Prostate gland (tissue), 2 donors: ENCODE data around the gene RAD51. TPM values are rescaled to one million over a fixed set of nuclear protein-coding genes. Genes with fewer than 3 reads are reported as not detected.

Experiments used
- DNase-seq: peaks from one replicate; pipeline ENCODE4 v3.0.0-alpha.2; 2019; ENCODE audit warnings: low spot score
- H3K27ac ChIP-seq, 2 donors: fragments of 200-600 bp; sonication (generic); 2 replicates each; pipeline ENCODE4 v1.5.1; 2017 to 2019
- H3K27me3 ChIP-seq: fragments of 200-600 bp; sonication (generic); replicated peaks from 2 replicates; pipeline ENCODE4 v1.5.1; 2019; ENCODE audit not compliant: insufficient read depth
- H3K36me3 ChIP-seq, 2 donors: fragments of 200-600 bp; sonication (generic); 1 replicate in 1 of 2; 2 replicates in 1 of 2; pipeline versions ENCODE4 v1.5.1 to v1.8.1; 2017 to 2019
- H3K4me1 ChIP-seq: fragments of 200-600 bp; sonication (generic); replicated peaks from 2 replicates; pipeline ENCODE4 v1.5.1; 2019
- H3K4me3 ChIP-seq, 2 donors: fragments of 200-600 bp; sonication (generic); 2 replicates each; pipeline ENCODE4 v1.5.1; 2017 to 2019
- H3K9me3 ChIP-seq: fragments of 200-600 bp; sonication (generic); 2 replicates; pipeline ENCODE4 v1.5.1; 2017
- CTCF ChIP-seq, 4 experiments: fragments of 200-600 bp in 2 of 4; fragments of 450-650 bp in 2 of 4; sonication (generic) in 2 of 4; IDR thresholded peaks; 1 replicate in 3 of 4; 2 replicates in 1 of 4; pipeline ENCODE4 v1.5.1; 2016 to 2019; ENCODE audit warnings: antibody characterized with exemption in 4 of 4, mild to moderate bottlenecking in 2 of 4, moderate library complexity in 2 of 4
- POLR2A ChIP-seq: fragments of 450-650 bp; IDR thresholded peaks from one replicate; pipeline ENCODE4 v1.6.1; 2016; ENCODE audit warnings: antibody characterized with exemption, mild to moderate bottlenecking
- POLR2AphosphoS5 ChIP-seq: sonication (generic); formaldehyde crosslinking; IDR thresholded peaks from one replicate; pipeline ENCODE4 v1.6.1; 2017; ENCODE audit warnings: antibody characterized with exemption
- WGBS: methylation state at CpG from one replicate; pipeline ENCODE4 v1.1.5; 2018; 5-methylcytosine and 5-hydroxymethylcytosine counted together
- intact Hi-C: fragments of 100-400 bp; cut with DNase I; formaldehyde crosslinking; loops from one replicate; pipeline ENCODE4 v1.14.2; 2022
- total RNA-seq, 2 donors: library from RNA; depleted of rRNA; stranded (reverse); fragments of >200 nt; gene quantifications; one replicate each; pipeline ENCODE4 v1.1.0, GENCODE V29; 2016

Gene RAD51
- total RNA-seq, 2 donors from 2014 or later, result 0.82 to 5.1 TPM

GRCh38 chr15:40706121-40706520, 11.1 kb downstream of the RAD51 start:
- no peaks in the 10 kb centered on the region for H3K9me3 ChIP-seq
- H3K36me3 ChIP-seq, result no peaks in the 10 kb centered on the region
- TF ChIP-seq CTCF (IDR thresholded peaks at IDR 0.05) (no peak), POLR2A (no peak), POLR2AphosphoS5 (peak; percentile 16)
- 46% methylated on average over 2 of the region's 2 CpGs for WGBS
- no peaks in the 10 kb centered on the region for H3K4me1 ChIP-seq
- no peaks in the 10 kb centered on the region for H3K27me3 ChIP-seq
- intact Hi-C loops, result no loop called here
- no peak for DNase-seq
- H3K27ac ChIP-seq, result no peak overlapping the region
- H3K4me3 ChIP-seq, result no peak overlapping the region

- H3K27ac ChIP-seq, result no peak overlapping the region
- TF ChIP-seq POLR2AphosphoS5, result no peak
- TF ChIP-seq CTCF (IDR thresholded peaks at IDR 0.05), result no peak
- no peak for TF ChIP-seq POLR2A
- intact Hi-C loops, result no loop called here
- no peak overlapping the region for H3K4me3 ChIP-seq
- WGBS, result 43% methylated on average over 2 of the region's 2 CpGs
- no peaks in the 10 kb centered on the region for H3K27me3 ChIP-seq
- no peaks in the 10 kb centered on the region for H3K9me3 ChIP-seq
- DNase-seq, result no peak
- H3K36me3 ChIP-seq, result no peaks in the 10 kb centered on the region
- H3K4me1 ChIP-seq, result no peaks in the 10 kb centered on the region
Observed at GRCh38 chr15:40714144-40714543, 19.2 kb downstream of the RAD51 start.

- DNase-seq, result no peak
- TF ChIP-seq POLR2AphosphoS5 (no peak), POLR2A (no peak), CTCF (IDR thresholded peaks at IDR 0.05) (no peak)
- intact Hi-C loops, result no loop called here
- Histone ChIP-seq H3K4me1 (no peaks in the 10 kb centered on the region), H3K4me3 (no peak overlapping the region), H3K27ac (no peak overlapping the region), H3K27me3 (no peaks in the 10 kb centered on the region), H3K36me3 (no peaks in the 10 kb centered on the region), H3K9me3 (no peaks in the 10 kb centered on the region)
- 91% methylated on average over 6 of the region's 6 CpGs for WGBS
Observed at GRCh38 chr15:40716165-40716564, 21.2 kb downstream of the RAD51 start.

GRCh38 chr15:40721701-40722100, 26.7 kb downstream of the RAD51 start:
- no peaks in the 10 kb centered on the region for H3K4me1 ChIP-seq
- no peak for TF ChIP-seq POLR2A
- TF ChIP-seq POLR2AphosphoS5, result no peak
- TF ChIP-seq CTCF (IDR thresholded peaks at IDR 0.05), result no peak
- H3K27me3 ChIP-seq, result no peaks in the 10 kb centered on the region
- H3K27ac ChIP-seq, result no peak overlapping the region
- intact Hi-C loops, result no loop called here
- H3K36me3 ChIP-seq, result no peaks in the 10 kb centered on the region
- DNase-seq, result no peak
- no peaks in the 10 kb centered on the region for H3K9me3 ChIP-seq
- 86% methylated on average over 1 of the region's 1 CpG for WGBS
- H3K4me3 ChIP-seq, result no peak overlapping the region

- TF ChIP-seq POLR2AphosphoS5 (no peak), CTCF (IDR thresholded peaks at IDR 0.05) (no peak), POLR2A (no peak)
- Histone ChIP-seq H3K36me3 (no peaks in the 10 kb centered on the region), H3K4me3 (no peak overlapping the region), H3K27ac (no peak overlapping the region), H3K9me3 (no peaks in the 10 kb centered on the region), H3K27me3 (no peaks in the 10 kb centered on the region), H3K4me1 (no peaks in the 10 kb centered on the region)
- no peak for DNase-seq
- intact Hi-C loops, result no loop called here
- WGBS, result 92% methylated on average over 4 of the region's 4 CpGs
Observed at GRCh38 chr15:40722354-40722753, 27.4 kb downstream of the RAD51 start.
